SW 1271 (cell line): ENCODE measurements around the gene IFI27L2.
"Not testable (repeated sequence)": the region's sequence is repeated elsewhere in the genome, so short reads cannot be mapped to it uniquely, and the experiment has no call there.

Source experiments
- DNase-seq, 2 experiments: peaks; one replicate each; lab custom pipeline; 2025; lab: John Stamatoyannopoulos, UW

Gene IFI27L2, protein sequence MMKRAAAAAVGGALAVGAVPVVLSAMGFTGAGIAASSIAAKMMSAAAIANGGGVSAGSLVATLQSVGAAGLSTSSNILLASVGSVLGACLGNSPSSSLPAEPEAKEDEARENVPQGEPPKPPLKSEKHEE

DNA sequence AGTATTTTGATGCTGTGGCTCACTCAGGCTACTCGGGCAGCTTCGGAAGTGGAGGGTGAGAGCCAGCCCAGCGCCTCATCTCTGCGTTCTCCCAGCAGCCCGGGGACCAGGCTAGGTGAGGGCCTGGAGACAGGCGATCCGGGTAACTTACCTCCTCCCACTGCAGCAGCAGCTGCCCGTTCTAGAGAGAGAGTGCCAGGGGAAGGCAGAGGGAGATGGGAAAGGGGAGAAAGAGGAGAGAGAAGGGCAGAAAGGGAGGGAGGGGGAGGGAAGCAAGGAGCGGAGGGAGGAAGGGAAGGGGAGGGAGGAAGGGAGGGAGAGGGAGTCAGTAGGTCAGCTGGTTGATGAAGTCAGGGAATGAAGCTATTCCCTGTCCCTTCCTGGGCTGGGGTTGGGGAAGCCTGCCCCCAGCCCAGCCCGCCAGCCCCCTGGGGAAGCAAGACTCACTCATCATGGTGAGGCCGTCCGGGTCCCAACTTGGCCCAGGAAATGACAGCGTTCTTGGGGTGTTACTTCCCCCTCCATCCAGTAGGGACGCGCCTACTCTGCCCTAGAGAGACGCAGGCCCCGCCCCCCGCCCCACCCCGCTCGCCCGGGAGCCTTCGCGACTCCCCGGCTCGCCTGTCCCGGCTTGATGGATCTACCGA is at the start of gene IFI27L2:
IFI27L2 (minus strand) TSS at position 494 of the 647 bp plus-strand sequence; CDS start at position 454, 40 bp downstream.
- peak; percentile 74 to 86 for DNase-seq

DNA sequence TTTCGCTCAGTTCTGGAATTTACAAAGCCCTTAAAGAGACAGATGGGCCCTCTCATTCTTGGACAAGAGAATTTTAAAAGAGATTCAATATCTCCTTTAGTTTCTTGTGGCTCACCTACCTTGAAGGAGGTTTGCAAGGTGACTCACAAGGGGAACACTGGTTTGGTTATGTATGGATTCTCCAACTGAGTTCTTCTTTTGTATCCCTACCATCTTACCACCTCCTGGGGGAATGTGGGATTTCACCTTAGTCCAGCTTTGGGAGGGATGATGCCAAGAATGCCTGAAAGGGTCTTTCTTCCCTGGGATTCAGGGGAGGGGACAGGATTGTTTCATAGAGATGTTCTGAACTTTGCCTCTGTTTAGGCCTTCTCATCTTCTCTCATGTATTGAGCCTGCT is 48.4 kb upstream of the IFI27L2 start:
- DNase-seq, result no peak

DNA sequence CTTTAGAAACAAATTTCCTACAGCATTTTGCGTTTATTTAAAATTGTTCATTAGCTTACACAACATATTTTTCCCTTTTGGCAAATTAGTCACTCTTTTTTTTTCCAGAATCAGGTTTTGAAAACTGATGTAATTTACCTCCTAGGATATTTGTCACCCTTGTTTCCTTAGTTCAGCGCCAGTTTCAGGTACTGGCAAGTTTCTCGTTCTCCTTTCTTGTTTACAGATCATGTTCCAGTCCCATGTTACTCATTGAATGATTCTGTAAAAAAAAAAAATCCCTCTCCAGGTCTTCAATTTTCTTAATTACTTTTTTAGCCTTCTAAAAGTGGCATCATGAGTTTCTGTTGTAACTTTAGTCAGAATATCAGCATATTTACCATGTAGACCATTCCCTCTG is 47.4 kb upstream of the IFI27L2 start:
- DNase-seq, result no peak

DNA sequence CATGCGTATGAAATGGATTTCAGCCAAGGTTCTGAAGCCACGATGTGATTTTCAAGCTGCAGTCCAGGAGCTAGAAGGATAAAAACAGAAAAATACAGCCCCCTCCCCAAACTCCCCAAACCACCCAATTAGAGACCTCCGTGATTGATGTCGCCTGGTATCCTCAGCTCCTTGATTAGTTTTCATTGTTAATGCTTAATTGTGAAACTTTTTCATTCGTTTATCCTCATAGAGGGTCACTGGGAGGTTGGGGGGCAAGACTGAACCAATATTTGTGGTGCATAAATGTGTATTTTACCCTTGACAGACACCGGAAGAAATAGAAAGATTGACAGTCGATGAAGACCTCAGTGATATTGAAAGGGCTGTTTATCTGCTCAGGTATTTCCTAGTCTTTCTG is 46.3 kb upstream of the IFI27L2 start:
- DNase-seq, result no peak

DNA sequence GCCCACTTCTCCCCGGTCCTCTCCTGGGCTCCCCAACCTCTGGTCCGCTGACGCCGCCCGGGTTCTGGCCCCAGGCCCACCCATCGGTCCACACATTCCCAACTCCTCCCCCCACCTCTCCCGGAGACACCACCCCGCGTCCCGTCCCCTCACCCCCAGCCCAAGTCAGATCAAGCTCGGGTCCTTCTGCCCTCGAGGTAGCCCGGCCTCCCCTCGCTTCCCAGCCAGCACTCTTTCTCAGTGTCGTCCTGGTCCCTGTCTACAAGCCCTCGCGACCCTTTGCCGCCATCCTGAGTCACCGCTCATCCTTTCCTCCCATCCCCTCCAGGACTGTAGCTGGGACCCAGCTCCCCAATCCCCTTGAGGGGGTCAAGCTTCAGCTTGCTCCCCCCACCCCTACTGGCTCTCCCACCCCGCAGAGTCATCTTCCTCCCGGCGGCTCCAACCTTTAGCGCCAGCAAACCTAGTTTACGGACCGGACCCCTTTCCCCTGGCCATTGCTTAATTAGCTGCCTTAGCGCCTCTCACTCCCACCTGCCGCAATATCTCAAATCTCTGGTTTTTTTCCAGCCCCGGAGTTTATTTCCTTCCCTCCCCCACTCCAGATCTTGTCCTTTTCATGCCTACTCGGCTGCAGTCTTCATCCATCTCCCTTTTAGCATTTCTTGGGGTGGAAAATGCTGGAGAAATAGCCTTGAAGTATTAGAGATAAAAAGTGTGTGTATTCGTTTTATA is 45.8 kb upstream of the IFI27L2 start:
- no peak for DNase-seq

DNA sequence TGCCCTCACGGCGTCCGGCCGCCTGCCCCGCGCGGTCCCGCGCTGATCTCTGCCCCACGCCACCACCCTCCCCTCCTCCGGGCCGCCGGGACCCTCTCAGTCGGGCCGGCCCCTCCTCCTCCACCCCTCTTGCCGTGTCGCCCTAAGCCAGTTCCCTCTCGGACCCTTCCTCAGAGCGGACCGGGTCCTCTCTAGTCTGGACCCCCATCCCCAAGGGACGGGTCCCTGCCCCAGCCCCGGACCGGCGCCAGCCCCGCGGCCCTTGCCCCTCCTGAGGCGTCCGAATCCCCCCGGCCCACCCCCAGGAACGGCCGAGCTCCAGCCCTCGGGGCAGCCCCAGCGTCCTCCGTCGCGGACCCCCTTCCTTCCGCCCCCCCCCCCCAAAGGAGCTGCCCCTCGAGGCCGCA is 45.2 kb upstream of the IFI27L2 start:
- no peak for DNase-seq

DNA sequence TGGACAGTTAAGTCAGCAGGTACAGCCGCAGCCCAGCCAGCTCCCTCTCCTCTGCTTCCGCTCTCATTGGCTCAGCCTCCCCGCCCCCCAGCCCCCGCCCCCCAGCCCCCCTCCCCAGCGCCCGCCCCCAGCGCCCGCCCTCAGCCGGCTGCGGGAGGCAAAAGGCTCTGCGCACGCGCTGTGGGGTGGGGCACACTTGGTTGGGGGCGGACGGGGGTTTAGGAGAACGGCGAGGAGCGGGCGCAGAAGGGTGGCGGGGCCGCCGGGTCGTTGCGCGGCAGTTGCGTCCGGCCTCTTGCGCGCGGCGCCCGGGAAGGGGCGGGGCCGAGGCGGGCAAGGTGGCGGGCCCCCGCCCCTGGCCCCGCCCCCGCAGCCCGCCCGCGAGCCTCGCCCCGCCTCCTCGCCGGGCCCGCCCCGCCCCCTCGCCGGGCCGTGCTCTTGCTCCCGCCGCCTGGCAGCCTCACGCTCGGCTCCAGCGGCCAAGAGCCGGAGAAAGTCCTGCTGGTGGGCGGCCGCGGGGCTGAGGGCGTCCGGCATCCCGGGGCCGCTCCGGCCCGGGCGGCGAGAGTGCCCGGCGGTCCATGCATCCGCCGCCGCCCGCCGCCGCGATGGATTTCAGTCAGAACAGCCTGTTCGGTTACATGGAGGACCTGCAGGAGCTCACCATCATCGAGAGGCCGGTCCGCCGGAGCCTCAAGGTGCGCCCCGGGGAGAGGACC is 44.6 kb upstream of the IFI27L2 start, which contains the start of gene PPP4R4:
PPP4R4 (plus strand) TSS at position 438 of the 719 bp plus-strand sequence; CDS start at position 582, 144 bp downstream.
- peak; percentile 78 to 88 for DNase-seq

DNA sequence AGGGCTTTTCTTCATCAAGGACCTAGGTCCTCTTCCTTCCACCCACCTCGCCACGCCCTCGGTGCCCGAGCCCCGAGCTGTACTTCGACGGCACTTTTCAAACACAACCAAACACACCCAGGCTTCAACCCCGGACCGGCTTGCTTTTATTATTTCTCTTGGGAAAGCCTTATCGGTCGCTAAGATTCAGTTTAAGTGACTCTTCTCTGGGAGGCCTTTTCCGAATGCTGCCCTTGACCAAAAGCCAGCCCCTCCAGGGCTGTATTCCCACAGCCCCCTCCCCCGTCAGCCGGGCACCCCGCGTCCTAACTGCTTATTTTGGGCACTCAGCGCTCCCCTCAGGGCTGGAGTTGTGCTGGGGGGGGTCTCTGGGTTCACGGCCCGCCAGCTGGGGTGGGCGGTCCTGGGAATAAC is 44.1 kb upstream of the IFI27L2 start:
- no peak for DNase-seq

DNA sequence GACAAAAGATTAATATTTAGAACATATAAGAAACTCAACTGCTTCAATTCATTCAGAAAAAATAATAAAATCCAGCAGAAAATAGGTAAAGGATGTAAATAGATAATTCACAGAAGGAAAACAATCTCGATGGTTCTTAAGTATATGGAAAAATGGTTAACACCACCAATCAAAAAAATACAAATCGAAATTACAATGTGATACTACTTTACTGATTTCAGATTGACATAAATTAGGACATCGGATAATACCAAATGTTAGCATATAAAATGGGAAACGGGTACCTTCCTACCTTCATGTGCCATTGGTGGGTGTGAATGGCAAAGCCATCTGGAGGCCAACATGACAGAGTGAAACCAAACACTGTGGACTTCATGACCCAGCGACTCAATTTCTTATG is 43.1 kb upstream of the IFI27L2 start:
- DNase-seq, result no peak

DNA sequence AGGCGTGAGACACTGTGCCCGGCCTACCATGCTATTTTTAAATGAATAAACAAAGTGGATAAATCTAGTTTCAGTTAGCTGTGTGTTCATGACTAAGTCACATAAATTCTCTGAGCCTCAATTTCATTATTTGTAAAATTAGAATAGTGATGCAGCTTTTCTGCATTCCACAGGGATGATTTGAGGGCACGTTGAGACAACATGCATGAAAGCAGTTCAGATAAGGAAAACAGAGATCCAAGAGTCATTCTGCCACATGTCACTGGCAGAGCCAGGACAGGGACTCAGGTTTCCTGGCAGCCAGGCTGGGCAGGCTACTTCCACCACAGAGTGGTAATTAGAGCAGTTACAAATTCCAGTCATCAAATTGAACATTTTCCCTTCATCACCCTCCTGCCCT is 41.8 kb upstream of the IFI27L2 start:
- no peak for DNase-seq

DNA sequence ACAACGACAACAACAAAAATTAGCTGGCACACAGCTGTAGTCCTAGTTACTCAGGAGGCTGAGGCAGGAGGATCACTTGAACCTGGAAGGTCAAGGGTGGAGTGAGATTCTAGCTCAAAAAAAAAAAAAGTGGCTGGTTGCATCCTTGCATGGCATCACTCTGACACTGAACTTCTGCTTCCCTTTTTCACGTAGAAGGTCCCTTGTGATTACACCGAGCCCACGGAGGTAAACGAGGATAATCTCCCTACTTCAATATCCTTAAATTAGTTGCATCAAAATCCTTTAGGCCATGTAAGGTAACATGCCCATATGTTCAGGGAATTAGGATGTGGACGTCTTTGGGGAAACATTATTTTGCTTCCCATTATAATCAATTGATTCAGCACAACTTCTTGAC is 40.7 kb upstream of the IFI27L2 start:
- DNase-seq, result no peak

DNA sequence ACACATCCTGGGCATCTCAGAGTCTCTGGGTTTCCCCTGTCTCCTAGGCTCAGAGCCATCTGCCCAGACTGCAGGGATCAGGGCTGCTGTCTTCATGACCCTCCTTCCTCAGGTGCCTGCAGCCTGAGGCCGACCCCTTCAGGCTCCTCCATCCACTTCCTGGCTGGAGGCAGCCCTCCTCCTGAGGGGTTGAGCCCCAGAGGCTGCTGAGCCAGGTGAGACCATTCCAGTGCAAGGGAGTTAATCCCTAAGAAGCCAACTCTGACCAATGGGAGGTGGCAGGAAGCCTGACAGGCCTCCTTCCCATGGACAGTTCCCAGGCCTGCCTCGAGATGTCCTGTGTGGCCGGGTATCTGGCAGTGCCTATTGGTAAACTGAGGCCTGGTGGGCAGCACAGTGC is 36.3 kb upstream of the IFI27L2 start:
- DNase-seq, result no peak

DNA sequence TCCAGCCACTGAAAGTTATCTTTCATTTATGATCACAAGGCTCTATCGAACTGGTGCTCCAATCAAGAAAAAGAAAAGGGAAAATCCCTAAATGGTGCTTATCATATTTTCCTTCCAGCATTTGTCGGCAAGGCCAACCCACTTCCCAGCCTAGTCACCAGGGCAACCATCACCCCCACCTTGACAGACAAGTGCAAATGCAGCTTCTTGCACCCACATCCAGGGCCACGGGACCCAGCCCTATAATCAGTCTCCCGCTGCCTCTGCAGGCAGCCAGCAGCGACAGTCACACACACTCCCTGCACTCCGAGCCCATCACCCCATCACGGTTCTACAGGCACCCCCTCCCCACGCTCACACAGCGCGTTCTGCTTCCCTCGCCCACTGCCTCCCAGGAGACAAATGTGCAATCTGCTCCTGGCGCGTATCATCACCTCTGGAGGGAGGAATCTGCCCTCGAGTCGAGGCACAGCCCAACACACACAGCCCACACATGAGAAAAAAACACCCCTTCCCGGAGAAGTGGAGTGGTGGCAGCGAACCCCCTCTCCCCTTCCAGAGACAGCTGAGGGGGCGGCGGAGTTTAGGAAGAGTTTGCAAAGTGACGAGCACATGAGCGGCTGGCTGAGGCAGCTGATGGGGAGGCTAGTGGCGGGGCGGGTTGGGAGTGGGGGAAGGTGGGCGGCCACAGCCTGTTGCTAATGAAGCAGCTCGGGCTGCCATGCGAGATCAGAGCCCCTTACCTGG is 35.5 kb upstream of the IFI27L2 start:
- no peak for DNase-seq

DNA sequence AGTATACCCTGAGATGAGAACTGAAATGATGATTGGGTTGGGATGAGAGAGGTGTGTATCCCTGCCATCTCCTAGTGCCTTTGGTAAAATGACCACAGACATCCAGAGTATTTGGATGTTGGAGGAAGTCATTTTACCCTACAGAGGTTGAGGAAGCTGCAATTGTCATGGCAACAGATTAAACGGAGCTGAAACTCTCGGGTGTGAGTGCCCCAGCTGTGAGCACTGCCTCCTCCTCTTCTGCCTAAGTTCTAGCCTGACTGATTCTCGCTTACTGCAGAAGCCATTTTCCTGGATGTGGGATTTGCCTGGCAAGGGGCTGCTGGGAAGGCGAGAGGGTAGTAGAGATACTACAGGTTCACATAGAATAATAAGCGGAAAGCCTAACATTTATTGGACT is 34.4 kb upstream of the IFI27L2 start:
- DNase-seq, result no peak

DNA sequence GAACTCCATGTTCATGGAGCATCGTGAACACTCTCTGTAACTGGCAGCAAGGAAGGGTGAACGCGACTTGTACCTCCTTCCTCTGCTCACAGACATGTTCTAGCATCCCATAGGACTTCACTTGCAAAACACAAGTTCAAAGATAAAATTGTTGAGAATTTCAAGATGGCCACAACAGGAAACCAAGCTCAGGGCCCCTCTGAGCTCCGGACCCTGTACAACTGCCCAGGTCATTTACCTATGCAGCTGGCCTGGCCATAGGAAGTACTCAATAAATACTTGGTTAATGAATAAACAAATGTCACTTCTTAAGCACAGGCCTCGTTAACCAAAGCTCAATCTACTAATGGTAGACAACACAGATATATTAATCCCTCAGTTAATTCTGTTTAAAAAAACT is 33.1 kb upstream of the IFI27L2 start:
- DNase-seq, result no peak

DNA sequence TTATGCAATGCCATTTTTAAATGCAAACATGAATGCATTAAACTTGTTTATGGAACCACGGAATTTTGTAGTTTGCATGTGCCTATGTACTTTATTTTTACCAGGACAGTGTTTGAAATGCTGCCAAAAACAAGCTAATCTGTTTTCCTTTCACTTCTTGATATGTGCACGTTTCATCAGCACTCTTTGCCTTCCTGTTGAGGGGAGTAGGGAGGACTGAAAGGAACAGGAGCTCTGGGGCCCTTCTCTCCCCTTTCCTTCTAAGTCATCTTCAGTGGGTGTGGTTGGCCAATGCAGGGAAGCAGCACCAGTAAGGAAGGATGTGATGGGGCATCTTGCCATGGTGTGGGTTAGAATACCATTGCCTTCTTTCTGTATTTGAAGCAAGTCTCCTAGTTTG is 32.6 kb upstream of the IFI27L2 start:
- DNase-seq, result no peak

DNA sequence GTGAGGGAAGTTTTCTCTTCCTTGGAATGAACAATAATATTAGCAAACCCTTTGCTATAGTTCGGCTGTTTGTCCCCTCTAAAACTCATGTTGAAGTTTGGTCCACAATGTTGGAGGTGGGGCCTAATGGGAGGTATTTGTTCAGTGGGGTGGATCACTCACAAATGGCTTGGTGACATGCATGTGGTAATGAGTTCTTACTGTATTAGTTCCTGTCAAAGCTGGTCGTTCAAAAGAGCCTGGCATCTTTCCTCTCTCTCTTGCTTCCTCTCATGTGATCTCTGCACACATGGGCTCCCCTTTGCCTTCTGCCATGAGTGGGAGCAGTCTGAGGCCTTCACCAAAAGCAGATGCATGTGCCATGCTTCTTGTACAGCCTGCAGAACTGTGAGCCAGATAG is 31.7 kb upstream of the IFI27L2 start:
- no peak for DNase-seq

DNA sequence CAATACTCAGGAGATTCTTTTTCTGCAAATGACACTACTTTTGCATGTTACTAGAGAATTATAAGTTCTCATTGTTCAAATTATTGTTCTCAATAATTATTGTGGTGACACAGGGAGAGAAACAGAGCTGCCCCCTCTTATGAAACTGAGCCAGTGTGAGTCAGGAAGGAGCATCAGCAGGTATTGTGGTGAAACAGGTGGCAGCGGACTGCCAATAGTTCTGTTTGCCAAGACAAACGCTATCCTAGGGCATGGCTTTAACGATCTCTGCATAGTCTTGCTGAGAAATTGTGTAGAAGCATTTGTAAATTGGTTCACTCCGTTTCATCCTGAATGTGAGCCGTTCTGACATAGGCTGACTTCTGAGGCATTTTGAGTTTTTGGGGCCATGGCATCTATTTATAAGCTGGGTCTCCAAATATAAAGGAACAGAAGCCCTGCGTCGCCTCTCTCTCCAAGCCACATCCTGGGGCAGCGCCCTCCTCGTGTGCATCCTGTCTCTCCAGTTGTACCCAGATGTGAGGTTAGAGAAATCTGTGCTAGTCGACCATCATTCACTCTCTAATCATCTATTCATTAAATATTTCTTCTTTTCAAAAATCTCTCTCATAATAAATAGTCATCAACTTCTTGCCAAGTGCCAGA is 29.0 kb upstream of the IFI27L2 start:
- DNase-seq, result no peak

DNA sequence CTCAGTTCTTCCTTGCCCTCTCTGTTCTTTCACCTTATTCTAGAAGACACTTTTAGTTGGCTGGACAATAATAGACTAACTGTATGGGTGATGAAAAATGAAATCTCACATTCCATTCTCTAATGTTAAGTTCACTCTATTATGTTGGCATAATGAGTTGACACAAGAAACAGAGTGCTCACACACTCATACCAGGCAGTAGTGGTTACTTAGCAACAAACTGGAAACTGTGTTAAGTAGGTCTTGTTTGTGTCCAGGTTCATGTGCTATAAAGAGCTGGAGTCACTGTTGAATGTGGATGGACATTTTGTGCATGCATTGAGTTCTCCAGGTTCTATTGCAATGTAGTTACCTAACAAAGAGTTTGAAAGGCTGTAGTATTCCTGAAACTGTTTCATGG is 27.8 kb upstream of the IFI27L2 start:
- DNase-seq, result no peak

DNA sequence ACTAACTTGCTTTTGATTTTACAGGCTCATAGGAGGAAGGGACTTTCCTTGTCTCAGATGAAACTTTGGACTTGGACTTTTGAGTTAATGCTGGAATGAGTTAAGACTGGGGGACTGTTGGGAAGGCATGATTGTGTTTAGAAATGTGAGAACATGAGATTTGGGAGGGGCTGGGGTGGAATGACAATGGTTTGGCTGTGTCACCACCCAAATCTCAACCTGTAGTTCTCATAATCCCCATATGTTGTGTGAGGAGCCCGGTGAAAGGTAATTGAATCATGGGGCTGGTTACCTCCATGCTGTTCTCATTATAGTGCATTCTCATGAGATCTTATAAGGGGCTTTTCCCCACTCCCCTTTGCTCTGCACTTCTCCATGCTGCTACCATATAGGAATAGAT is 26.7 kb upstream of the IFI27L2 start:
- not testable (repeated sequence) for DNase-seq

DNA sequence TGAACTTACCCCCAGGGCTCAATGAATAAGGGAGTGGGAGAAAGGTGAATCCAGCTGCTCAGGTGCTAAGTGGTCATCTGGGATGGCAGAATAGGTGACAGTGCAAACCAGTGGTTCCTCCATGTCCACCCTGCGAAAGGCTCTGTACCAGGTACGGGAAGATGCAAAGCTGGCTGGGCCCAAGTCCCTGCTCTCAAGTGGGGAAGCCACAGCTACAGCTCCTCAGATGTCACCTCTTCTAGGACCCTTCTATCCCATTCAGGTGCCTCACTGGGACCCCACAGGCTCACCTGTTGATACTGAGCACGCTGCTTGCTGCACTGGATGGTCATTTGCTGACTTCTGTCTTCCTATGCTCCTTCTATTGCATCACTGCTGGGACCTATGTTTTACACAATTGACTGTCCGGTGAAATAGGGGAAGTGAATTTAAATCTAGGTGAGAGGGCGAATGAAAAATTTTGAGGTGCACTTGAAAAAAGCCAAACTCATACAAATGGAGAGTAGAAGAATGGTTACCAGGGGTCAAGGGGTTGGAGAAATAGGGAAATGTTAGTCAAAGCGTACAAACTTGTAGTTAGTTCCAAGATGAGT is 24.4 kb upstream of the IFI27L2 start:
- DNase-seq, result no peak
